HG02678 (cell line): ENCODE measurements around the gene MLLT10.
"Not testable (repeated sequence)": the region's sequence is repeated elsewhere in the genome, so short reads cannot be mapped to it uniquely, and the experiment has no call there.

ENCODE experiments used
- ATAC-seq: cut with Tn5 transposase; IDR thresholded peaks from one replicate; pipeline ENCODE4 v1.9.1; 2021; ENCODE audit warnings: mild to moderate bottlenecking, moderate library complexity; ENCODE audit not compliant: unreplicated experiment

Gene MLLT10

GRCh38 chr10:21527598-21528235 lies 6.3 kb upstream of the MLLT10 start:
- no peak for ATAC-seq

- no peak for ATAC-seq
These were observed 5.6 kb upstream of the MLLT10 start for GRCh38 chr10:21528236-21529031.

GRCh38 chr10:21529032-21529910 lies 4.8 kb upstream of the MLLT10 start:
- ATAC-seq, result no peak

GRCh38 chr10:21530168-21530567 lies 3.9 kb upstream of the MLLT10 start:
- ATAC-seq, result no peak

DNA sequence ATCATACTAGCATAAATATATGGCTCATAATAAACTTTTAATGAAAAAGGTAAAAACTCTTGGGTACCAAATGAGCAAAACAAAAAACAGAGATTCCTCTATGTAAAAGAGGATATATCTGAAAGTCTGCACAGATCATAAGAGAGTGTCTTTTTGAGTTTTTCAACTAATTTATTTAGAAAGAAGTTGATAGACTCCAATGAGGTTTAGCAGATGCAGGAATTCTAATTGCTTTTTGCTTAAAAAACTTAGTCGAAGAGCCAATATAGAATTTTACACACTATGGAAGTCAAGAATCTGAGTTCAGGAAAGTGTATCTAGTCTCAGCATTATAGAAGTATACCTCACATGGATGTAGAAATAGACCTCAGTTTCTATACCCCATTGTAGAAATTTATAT lies 3.4 kb upstream of the MLLT10 start:
- ATAC-seq, result no peak

GRCh38 chr10:21531164-21531563 lies 2.9 kb upstream of the MLLT10 start:
- ATAC-seq, result no peak

DNA sequence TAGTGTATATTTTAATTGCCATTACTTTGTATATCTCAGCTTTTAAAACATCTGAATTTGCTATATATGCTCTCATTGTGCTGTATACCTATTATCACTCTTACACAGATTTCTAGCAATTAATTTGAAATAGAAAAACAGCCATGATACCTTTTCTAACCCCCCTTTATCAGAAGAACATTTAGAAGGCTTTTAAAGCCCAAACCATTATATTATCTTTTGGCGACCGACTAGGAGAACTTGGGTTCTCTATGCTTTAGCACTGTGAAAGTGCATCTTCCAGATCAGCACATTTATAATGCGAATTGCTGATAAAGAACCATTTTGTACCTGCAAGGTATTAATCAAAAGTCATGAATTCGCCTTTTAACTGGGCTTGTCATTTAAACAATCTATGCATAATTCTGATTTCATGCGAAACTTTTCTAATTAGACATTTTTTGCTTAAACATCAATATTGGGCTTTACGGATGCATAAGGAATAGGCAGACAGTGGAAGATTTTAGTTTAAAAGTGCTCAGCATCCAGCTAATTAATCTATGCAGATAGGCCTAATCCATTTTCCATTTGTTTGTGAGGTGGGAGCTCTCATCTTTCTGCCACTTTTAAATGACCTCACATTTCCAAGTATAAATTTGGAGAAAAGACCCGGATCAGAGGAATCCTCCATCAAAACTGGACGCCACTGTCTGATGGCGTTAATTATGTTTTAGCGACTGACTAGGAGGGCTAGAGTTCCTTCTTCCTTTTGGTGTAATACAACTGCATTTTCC lies 1.2 kb upstream of the MLLT10 start:
- ATAC-seq, result no peak

GRCh38 chr10:21534280-21534586 lies 201 bp downstream of the MLLT10 start:
- no peak for ATAC-seq

- ATAC-seq, result no peak
These were observed 817 bp downstream of the MLLT10 start for GRCh38 chr10:21534604-21535493.

DNA sequence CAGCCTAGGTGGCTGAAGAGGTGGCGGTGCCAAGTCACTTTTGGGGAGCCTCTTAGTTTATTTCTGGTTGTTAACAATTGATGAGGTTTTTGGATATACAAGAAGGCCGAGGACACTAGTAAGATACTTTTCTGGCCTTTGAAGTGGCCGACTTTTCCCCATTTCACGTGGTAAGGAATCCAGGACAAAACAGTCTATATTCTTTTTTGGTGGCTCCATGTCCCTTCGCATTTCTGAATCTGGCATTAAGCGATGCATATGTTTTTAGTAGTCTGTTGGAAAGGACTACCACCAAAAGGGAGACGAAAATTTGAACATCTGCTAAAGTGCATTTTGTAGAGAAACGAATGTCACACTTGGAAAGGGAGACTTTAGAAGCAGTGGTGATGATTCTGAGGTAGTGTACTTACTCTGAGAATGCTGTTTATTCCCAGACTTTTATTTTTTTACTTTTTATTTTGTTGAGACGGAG lies 1.5 kb downstream of the MLLT10 start:
- no peak for ATAC-seq

GRCh38 chr10:21535976-21536375 lies 1.9 kb downstream of the MLLT10 start:
- not testable (repeated sequence) for ATAC-seq

- ATAC-seq, result no peak
These were observed 2.8 kb downstream of the MLLT10 start for GRCh38 chr10:21536874-21537273.

GRCh38 chr10:21540701-21541100 lies 6.7 kb downstream of the MLLT10 start:
- not testable (repeated sequence) for ATAC-seq

DNA sequence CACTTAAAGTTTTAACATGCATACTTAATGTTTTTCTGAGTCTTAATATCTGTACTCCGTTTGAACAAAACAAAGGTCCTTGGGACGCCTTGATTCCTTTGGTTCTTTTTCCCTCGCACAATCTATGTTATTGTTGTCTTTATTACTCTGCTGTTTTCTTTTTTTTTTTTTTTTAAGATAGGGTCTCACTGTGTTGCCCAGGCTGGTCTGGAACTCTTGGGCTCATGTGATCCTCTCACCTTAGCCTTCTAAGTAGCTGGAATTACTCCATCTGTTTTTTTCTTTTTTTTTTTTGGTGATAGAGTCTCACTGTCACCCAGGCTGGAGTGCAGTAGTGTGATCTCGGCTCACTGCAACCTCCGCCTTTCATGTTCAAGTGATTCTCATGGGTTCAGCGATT lies 13.2 kb downstream of the MLLT10 start:
- no peak for ATAC-seq

- no peak for ATAC-seq
These were observed 18.6 kb downstream of the MLLT10 start for GRCh38 chr10:21552638-21553037.

GRCh38 chr10:21556527-21556926 lies 22.5 kb downstream of the MLLT10 start:
- ATAC-seq, result no peak

DNA sequence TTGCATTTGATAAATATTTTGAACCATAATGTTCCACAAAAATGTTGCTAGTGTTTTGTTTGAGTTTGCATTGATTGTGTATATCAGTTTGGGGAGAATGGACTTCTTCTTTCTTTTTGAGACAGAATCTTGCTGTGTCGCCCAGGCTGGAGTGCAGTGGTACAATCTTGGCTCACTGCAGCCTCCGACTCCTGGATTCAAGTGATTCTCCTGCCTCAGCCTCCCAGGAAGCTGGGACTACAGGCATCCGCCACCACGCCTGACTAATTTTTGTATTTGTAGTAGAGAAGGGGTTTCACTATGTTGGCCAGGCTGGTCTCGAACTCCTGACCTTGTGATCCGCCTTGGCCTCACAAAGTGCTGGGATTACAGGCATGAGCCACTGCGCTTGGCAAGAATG lies 25.0 kb downstream of the MLLT10 start:
- not testable (repeated sequence) for ATAC-seq

GRCh38 chr10:21570761-21571521 lies 36.9 kb downstream of the MLLT10 start:
- ATAC-seq, result no peak

DNA sequence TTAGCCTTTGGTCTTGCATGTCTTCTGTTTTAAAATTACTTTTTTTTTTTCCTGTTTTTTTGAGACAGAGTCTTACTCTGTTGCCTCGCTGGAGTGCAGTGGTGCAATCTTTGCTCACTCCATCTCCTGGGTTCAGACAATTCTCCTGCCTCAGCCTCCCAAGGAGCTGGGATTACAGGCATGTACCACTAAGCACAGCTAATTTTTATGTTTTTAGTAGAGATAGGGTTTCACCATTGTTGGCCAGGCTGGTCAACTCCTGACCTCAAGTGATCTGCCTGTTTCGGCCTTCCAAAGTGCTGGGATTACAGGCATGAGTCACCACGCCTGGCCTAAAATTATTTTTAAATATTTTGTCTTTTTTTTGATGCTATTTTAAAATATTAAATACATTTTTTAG lies 38.5 kb downstream of the MLLT10 start:
- no peak for ATAC-seq
